Measurements from ENCODE around the gene KCNE1. TPM values are rescaled to one million over a fixed set of nuclear protein-coding genes. Genes with fewer than 3 reads are reported as not detected.
A peak's percentile ranks its signal among the peaks of the same experiment; 100 is the strongest.
"Not testable (repeated sequence)": the region's sequence is repeated elsewhere in the genome, so short reads cannot be mapped to it uniquely, and the experiment has no call there.

The KCNE1 gene
- total RNA-seq, 1 experiment from 2014 or later: not detected

- BruUV-seq (replicated peaks); H3K4me3 ChIP-seq (ENCODE audit: low read depth in 2 of 2, low read length in 2 of 2); CTCF ChIA-PET; H3K9me3 ChIP-seq (ENCODE audit: control insufficient read depth, insufficient read depth, low read depth, low read length); intact Hi-C loops (cut with micrococcal nuclease; ENCODE audit: unreplicated experiment); H3K36me3 ChIP-seq (ENCODE audit: control insufficient read depth, insufficient read depth, low read length); H3K4me1 ChIP-seq (ENCODE audit: control insufficient read depth, insufficient read depth, low read length); ATAC-seq; DNase-seq (ENCODE audit: low read depth, low spot score); POLR2A ChIA-PET; H3K27ac ChIP-seq (ENCODE audit: low read length); in situ Hi-C loops (cut with HindIII; ENCODE audit: low pct_unique_long_range_greater_than_20kb, low sequenced_read_pairs); H3K27me3 ChIP-seq (ENCODE audit: control insufficient read depth, insufficient read depth, low read length): not testable (repeated sequence)
Measured at GRCh38 chr21:34458266-34458665, 53.7 kb downstream of the KCNE1 start.

- H3K9me3 ChIP-seq (ENCODE audit: control insufficient read depth, insufficient read depth, low read depth, low read length); H3K36me3 ChIP-seq (ENCODE audit: control insufficient read depth, insufficient read depth, low read length); POLR2A ChIA-PET; BruUV-seq (replicated peaks); ATAC-seq; H3K27me3 ChIP-seq (ENCODE audit: control insufficient read depth, insufficient read depth, low read length); H3K27ac ChIP-seq (ENCODE audit: low read length); in situ Hi-C loops (cut with HindIII; ENCODE audit: low pct_unique_long_range_greater_than_20kb, low sequenced_read_pairs); intact Hi-C loops (cut with micrococcal nuclease; ENCODE audit: unreplicated experiment); CTCF ChIA-PET; DNase-seq (ENCODE audit: low read depth, low spot score); H3K4me1 ChIP-seq (ENCODE audit: control insufficient read depth, insufficient read depth, low read length); H3K4me3 ChIP-seq (ENCODE audit: low read depth in 2 of 2, low read length in 2 of 2): not testable (repeated sequence)
Measured at GRCh38 chr21:34456180-34456579, 55.8 kb downstream of the KCNE1 start.

GRCh38 chr21:34455628-34456027 lies 56.4 kb downstream of the KCNE1 start:
- DNase-seq (ENCODE audit: low read depth, low spot score); BruUV-seq (replicated peaks); CTCF ChIA-PET; H3K27me3 ChIP-seq (ENCODE audit: control insufficient read depth, insufficient read depth, low read length); H3K27ac ChIP-seq (ENCODE audit: low read length); ATAC-seq; in situ Hi-C loops (cut with HindIII; ENCODE audit: low pct_unique_long_range_greater_than_20kb, low sequenced_read_pairs); H3K36me3 ChIP-seq (ENCODE audit: control insufficient read depth, insufficient read depth, low read length); H3K4me1 ChIP-seq (ENCODE audit: control insufficient read depth, insufficient read depth, low read length); H3K9me3 ChIP-seq (ENCODE audit: control insufficient read depth, insufficient read depth, low read depth, low read length); H3K4me3 ChIP-seq (ENCODE audit: low read depth in 2 of 2, low read length in 2 of 2); POLR2A ChIA-PET; intact Hi-C loops (cut with micrococcal nuclease; ENCODE audit: unreplicated experiment): not testable (repeated sequence)

- POLR2A ChIA-PET; H3K27ac ChIP-seq (ENCODE audit: low read length); H3K4me3 ChIP-seq (ENCODE audit: low read depth in 2 of 2, low read length in 2 of 2); BruUV-seq (replicated peaks); intact Hi-C loops (cut with micrococcal nuclease; ENCODE audit: unreplicated experiment); CTCF ChIA-PET; H3K9me3 ChIP-seq (ENCODE audit: control insufficient read depth, insufficient read depth, low read depth, low read length); H3K36me3 ChIP-seq (ENCODE audit: control insufficient read depth, insufficient read depth, low read length); H3K27me3 ChIP-seq (ENCODE audit: control insufficient read depth, insufficient read depth, low read length); in situ Hi-C loops (cut with HindIII; ENCODE audit: low pct_unique_long_range_greater_than_20kb, low sequenced_read_pairs); ATAC-seq; DNase-seq (ENCODE audit: low read depth, low spot score); H3K4me1 ChIP-seq (ENCODE audit: control insufficient read depth, insufficient read depth, low read length): not testable (repeated sequence)
Measured at GRCh38 chr21:34447018-34447417, 65.0 kb downstream of the KCNE1 start.

GRCh38 chr21:34443486-34443885 lies 68.5 kb downstream of the KCNE1 start:
- DNase-seq (ENCODE audit: low read depth, low spot score); intact Hi-C loops (cut with micrococcal nuclease; ENCODE audit: unreplicated experiment); BruUV-seq (replicated peaks); in situ Hi-C loops (cut with HindIII; ENCODE audit: low pct_unique_long_range_greater_than_20kb, low sequenced_read_pairs); H3K27ac ChIP-seq (ENCODE audit: low read length); H3K36me3 ChIP-seq (ENCODE audit: control insufficient read depth, insufficient read depth, low read length); H3K27me3 ChIP-seq (ENCODE audit: control insufficient read depth, insufficient read depth, low read length); POLR2A ChIA-PET; H3K9me3 ChIP-seq (ENCODE audit: control insufficient read depth, insufficient read depth, low read depth, low read length); H3K4me1 ChIP-seq (ENCODE audit: control insufficient read depth, insufficient read depth, low read length); H3K4me3 ChIP-seq (ENCODE audit: low read depth in 2 of 2, low read length in 2 of 2); CTCF ChIA-PET: not testable (repeated sequence)
- peak; percentile 80; the same call in 1 of the 2 replicates for ATAC-seq

GRCh38 chr21:34429710-34430109 lies 82.3 kb downstream of the KCNE1 start:
- H3K4me3 ChIP-seq (ENCODE audit: low read depth in 2 of 2, low read length in 2 of 2); in situ Hi-C loops (cut with HindIII; ENCODE audit: low pct_unique_long_range_greater_than_20kb, low sequenced_read_pairs); DNase-seq (ENCODE audit: low read depth, low spot score); H3K27ac ChIP-seq (ENCODE audit: low read length); POLR2A ChIA-PET; intact Hi-C loops (cut with micrococcal nuclease; ENCODE audit: unreplicated experiment); H3K36me3 ChIP-seq (ENCODE audit: control insufficient read depth, insufficient read depth, low read length); H3K4me1 ChIP-seq (ENCODE audit: control insufficient read depth, insufficient read depth, low read length); H3K27me3 ChIP-seq (ENCODE audit: control insufficient read depth, insufficient read depth, low read length); BruUV-seq (replicated peaks); CTCF ChIA-PET; H3K9me3 ChIP-seq (ENCODE audit: control insufficient read depth, insufficient read depth, low read depth, low read length): not testable (repeated sequence)
- peak; percentile 80 for ATAC-seq

- H3K27me3 ChIP-seq (ENCODE audit: control insufficient read depth, insufficient read depth, low read length); POLR2A ChIA-PET; BruUV-seq (replicated peaks); H3K4me1 ChIP-seq (ENCODE audit: control insufficient read depth, insufficient read depth, low read length); CTCF ChIA-PET; H3K36me3 ChIP-seq (ENCODE audit: control insufficient read depth, insufficient read depth, low read length); DNase-seq (ENCODE audit: low read depth, low spot score); H3K9me3 ChIP-seq (ENCODE audit: control insufficient read depth, insufficient read depth, low read depth, low read length); intact Hi-C loops (cut with micrococcal nuclease; ENCODE audit: unreplicated experiment); H3K27ac ChIP-seq (ENCODE audit: low read length); H3K4me3 ChIP-seq (ENCODE audit: low read depth in 2 of 2, low read length in 2 of 2); ATAC-seq; in situ Hi-C loops (cut with HindIII; ENCODE audit: low pct_unique_long_range_greater_than_20kb, low sequenced_read_pairs): not testable (repeated sequence)
Measured at GRCh38 chr21:34428441-34428840, 83.6 kb downstream of the KCNE1 start.

- H3K27ac ChIP-seq (ENCODE audit: low read length); H3K36me3 ChIP-seq (ENCODE audit: control insufficient read depth, insufficient read depth, low read length); POLR2A ChIA-PET; DNase-seq (ENCODE audit: low read depth, low spot score); H3K27me3 ChIP-seq (ENCODE audit: control insufficient read depth, insufficient read depth, low read length); intact Hi-C loops (cut with micrococcal nuclease; ENCODE audit: unreplicated experiment); CTCF ChIA-PET; H3K4me3 ChIP-seq (ENCODE audit: low read depth in 2 of 2, low read length in 2 of 2); BruUV-seq (replicated peaks); H3K9me3 ChIP-seq (ENCODE audit: control insufficient read depth, insufficient read depth, low read depth, low read length); ATAC-seq; H3K4me1 ChIP-seq (ENCODE audit: control insufficient read depth, insufficient read depth, low read length); in situ Hi-C loops (cut with HindIII; ENCODE audit: low pct_unique_long_range_greater_than_20kb, low sequenced_read_pairs): not testable (repeated sequence)
Measured at GRCh38 chr21:34427339-34427738, 84.7 kb downstream of the KCNE1 start.

Data from Panc1 (cell line).